Measurements from ENCODE around the gene RASGRF1.

The RASGRF1 gene

DNA sequence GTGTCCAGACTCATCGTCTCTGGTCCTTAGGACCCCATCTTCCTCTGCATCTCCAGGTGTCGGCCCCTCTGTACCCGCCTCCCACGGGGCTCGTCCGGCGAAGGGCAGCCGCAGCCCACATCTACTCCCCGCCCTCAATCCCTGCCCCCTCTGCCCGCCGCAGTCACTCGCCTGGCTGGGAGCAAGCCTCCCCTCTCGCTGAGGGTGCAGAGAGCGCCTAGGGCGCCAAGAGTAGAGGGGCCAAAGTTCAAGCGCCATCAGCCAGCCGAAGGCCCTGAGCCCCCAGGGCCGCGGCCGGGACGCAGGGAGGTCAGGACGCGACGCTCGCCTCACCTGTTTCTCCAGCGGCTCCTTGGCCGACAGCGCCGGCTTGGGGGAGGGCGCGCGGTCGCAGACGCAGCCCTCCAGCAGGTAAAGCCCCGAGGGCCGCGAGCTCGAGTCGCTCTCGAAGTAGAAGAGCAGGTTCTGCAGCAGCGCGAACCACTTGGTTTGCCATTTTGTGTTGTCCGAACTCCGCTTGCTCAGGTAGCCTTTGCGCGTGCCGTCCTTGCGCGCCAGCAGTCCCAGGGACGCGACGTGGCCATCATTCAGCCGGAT lies 592 bp downstream of the RASGRF1 start:
- no peak overlapping the region for H3K4me3 Mint-ChIP-seq
- H3K9me3 Mint-ChIP-seq: no peaks in the 10 kb centered on the region
- no peak overlapping the region for H3K27ac Mint-ChIP-seq
- H3K27me3 Mint-ChIP-seq (ENCODE audit: low read depth): peaks cover 49% of the 10 kb centered on the region
- no peak for DNase-seq (ENCODE audit: low spot score)
- no peaks in the 10 kb centered on the region for H3K36me3 Mint-ChIP-seq (ENCODE audit: low read depth)
- H3K4me1 Mint-ChIP-seq (ENCODE audit: low read depth): no peaks in the 10 kb centered on the region

DNA sequence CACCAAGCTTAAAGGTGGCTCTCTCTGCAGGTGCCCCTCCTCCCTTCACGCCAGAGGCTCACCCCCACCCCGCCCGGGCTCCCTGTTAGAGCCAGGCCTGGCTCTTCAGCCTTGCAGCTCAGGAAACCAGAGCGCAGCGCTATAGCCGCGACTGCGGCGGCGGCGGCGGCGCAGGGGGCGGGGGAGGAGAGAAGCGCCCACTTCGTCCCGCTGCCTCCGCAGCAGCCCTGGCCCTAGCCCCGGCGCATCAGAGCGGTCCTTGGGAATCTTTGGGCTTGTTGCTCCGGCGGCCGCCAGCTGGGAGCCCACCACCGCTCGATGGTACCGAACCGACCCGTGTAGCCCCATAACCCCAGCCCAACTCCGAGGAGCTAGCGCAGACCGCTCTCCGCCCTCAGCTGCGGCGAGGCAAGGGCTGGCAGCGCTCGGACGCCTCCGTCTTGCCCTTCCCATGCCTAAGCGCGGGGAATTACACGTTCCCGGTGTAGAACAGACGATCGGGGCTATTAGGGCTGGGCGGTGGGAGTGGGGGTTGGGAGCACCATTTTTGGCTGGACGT lies 1.2 kb downstream of the RASGRF1 start:
- Mint-ChIP-seq H3K4me1 (ENCODE audit: low read depth) (no peaks in the 10 kb centered on the region), H3K27ac (no peak overlapping the region), H3K4me3 (no peak overlapping the region), H3K9me3 (no peaks in the 10 kb centered on the region), H3K36me3 (ENCODE audit: low read depth) (no peaks in the 10 kb centered on the region), H3K27me3 (ENCODE audit: low read depth) (peaks cover 49% of the 10 kb centered on the region)
- DNase-seq (ENCODE audit: low spot score): no peak

DNA sequence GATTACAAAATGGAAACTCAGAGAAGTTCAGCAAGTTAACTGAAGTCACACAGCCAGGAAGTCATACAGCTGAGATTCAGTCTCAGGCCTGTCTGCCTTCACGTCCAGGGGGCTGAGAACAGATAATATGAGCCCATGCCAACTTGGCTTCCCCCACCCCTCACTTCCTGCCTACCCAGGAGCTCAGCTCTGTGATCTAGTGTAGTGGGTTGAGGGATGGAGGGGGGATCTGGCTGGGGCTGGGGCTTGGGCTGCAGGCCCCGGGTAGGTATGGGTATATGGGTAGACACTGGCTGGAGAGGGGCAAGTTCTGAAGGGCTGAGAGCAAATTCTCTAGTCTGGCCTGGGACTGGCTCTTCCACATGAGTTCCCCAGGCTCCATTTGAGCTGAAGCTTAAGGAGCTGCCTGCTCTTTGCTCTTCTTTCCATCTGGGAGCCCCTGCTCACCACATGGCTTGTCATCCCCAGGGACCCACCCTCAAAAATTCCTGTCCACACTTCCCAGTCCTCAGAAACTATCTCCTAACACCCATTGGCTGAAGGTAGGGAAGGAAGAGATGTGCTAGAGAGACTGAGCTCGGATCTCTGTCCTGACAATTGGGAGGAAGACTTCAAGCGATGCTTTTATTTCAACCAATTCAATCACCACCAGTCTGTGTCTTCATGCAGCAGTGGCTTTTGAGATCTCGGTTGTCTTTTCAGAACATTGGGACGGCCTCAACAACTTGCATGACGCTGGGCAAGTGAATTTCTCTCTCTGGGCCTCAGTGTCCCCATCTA lies 2.0 kb downstream of the RASGRF1 start:
- no peak overlapping the region for H3K4me3 Mint-ChIP-seq
- no peaks in the 10 kb centered on the region for H3K36me3 Mint-ChIP-seq (ENCODE audit: low read depth)
- no peaks in the 10 kb centered on the region for H3K9me3 Mint-ChIP-seq
- no peak for DNase-seq (ENCODE audit: low spot score)
- H3K4me1 Mint-ChIP-seq (ENCODE audit: low read depth): no peaks in the 10 kb centered on the region
- H3K27ac Mint-ChIP-seq: no peak overlapping the region
- peaks cover 49% of the 10 kb centered on the region for H3K27me3 Mint-ChIP-seq (ENCODE audit: low read depth)

DNA sequence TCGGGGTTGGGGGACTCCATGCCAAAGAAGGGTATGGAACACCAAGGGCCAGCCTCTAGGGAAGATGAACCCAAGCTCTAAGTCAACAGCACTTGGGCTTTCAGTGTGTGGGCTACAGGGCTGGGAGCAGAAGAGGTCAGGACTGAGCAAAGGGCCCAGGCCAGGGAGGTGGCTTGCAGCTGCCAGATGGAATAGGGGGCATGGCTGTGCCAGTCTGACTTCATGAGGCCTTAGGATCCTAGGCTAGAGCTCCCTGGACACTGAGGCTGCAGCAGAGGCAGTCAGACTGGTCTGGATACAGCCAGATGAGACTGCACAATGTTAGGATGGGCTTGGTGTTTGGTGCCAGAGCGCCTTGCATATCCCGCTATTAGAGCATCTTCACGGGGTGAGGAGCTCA lies 3.8 kb downstream of the RASGRF1 start:
- no peak for DNase-seq (ENCODE audit: low spot score)
- H3K27ac Mint-ChIP-seq: no peak overlapping the region
- H3K36me3 Mint-ChIP-seq (ENCODE audit: low read depth): no peaks in the 10 kb centered on the region
- H3K27me3 Mint-ChIP-seq (ENCODE audit: low read depth): peaks cover 38% of the 10 kb centered on the region
- no peak overlapping the region for H3K4me3 Mint-ChIP-seq
- no peaks in the 10 kb centered on the region for H3K9me3 Mint-ChIP-seq
- no peaks in the 10 kb centered on the region for H3K4me1 Mint-ChIP-seq (ENCODE audit: low read depth)

DNA sequence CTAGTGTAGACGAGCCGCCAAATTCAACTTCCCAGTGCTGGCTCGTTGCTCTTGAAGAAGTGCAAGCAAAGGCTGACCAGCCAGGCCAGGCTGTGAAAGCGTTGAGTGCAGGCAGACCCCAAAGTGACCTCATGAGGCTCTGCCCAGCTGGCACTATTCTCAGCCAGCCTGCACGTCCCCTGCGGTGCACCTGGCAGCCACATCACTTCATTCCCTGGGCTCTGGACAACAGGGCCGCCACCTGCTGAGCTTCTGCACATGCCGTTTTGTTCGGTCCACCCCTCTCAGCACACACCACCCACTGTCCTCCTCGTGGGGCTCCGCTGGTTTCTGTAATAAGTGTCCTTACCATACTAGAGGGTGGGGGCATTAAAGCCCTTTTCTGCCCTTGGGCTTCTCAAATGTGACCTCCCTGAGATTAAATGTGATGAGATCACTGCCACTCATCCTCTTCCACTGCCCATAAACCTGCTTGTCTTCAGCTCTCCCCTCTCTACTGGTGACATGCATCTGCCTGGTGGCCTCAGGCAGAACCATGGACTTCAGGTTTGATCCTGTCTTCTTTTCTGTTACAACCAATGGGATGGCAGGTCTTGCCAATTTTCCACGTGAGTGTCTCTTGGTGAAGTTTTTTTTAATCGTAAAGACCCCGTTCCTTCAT lies 6.1 kb downstream of the RASGRF1 start:
- peaks cover 22% of the 10 kb centered on the region for H3K27me3 Mint-ChIP-seq (ENCODE audit: low read depth)
- no peak overlapping the region for H3K27ac Mint-ChIP-seq
- no peak overlapping the region for H3K4me3 Mint-ChIP-seq
- H3K9me3 Mint-ChIP-seq: no peaks in the 10 kb centered on the region
- no peak for DNase-seq (ENCODE audit: low spot score)
- H3K4me1 Mint-ChIP-seq (ENCODE audit: low read depth): no peaks in the 10 kb centered on the region
- H3K36me3 Mint-ChIP-seq (ENCODE audit: low read depth): no peaks in the 10 kb centered on the region

DNA sequence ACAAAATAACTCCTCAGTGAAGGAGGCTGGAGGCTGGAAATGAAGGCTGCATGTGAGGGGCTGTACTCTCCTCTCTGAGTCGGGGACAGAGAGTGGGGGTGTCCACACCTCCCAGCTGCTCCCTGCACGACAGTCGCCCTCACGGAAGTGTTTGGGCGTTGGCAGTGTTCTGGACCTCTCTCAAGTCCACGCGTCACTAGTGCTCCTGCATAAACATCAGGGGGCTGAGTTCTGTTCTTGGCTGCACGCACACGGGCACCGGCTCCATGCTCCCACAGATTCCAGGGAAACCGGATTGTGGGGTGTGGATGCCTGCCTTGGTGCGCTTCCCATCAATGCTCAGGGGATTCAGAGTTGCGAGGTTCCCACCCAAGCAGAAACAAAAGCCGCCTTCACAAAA lies 7.4 kb downstream of the RASGRF1 start:
- DNase-seq (ENCODE audit: low spot score): no peak
- Mint-ChIP-seq H3K4me3 (no peak overlapping the region), H3K36me3 (ENCODE audit: low read depth) (no peaks in the 10 kb centered on the region), H3K27ac (no peak overlapping the region), H3K9me3 (no peaks in the 10 kb centered on the region), H3K27me3 (ENCODE audit: low read depth) (peaks cover 11% of the 10 kb centered on the region), H3K4me1 (ENCODE audit: low read depth) (no peaks in the 10 kb centered on the region)

DNA sequence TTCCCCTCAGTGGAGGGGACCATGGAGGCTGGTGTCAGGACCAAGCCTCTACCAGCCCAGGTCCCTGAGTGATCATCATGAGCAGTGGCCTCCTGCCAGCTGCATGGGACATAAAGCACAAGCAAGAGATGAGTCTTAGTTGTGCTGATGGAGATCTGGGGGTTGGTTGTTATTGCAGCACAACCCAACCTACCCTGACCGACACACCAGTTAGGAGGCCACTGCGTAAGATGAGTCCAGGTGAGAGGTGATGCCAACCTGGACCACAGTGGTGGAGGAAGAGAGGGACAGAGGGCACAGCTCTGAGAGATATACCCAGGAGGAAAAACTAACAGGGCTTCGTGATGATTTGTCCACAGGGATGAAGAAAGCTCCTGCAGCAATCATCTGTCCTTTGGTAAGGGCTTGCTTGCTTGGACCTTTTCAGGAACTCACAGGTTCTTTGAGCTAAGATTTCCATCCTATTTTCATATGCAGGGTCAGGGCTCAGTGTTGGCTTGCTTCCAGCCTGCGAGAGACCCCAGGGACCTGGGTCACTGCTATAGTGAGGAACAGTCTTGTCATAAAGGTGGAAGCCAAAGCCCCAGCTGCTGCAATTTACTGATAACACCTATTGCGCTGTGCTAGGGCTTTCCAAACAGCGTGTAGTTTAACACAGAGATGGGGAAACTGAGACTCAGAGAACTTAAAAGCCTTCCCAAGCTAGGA lies 8.1 kb downstream of the RASGRF1 start:
- Mint-ChIP-seq H3K4me3 (no peak overlapping the region), H3K36me3 (ENCODE audit: low read depth) (no peaks in the 10 kb centered on the region), H3K4me1 (ENCODE audit: low read depth) (no peaks in the 10 kb centered on the region), H3K27me3 (ENCODE audit: low read depth) (peaks cover 6% of the 10 kb centered on the region), H3K27ac (no peak overlapping the region), H3K9me3 (no peaks in the 10 kb centered on the region)
- no peak for DNase-seq (ENCODE audit: low spot score)

DNA sequence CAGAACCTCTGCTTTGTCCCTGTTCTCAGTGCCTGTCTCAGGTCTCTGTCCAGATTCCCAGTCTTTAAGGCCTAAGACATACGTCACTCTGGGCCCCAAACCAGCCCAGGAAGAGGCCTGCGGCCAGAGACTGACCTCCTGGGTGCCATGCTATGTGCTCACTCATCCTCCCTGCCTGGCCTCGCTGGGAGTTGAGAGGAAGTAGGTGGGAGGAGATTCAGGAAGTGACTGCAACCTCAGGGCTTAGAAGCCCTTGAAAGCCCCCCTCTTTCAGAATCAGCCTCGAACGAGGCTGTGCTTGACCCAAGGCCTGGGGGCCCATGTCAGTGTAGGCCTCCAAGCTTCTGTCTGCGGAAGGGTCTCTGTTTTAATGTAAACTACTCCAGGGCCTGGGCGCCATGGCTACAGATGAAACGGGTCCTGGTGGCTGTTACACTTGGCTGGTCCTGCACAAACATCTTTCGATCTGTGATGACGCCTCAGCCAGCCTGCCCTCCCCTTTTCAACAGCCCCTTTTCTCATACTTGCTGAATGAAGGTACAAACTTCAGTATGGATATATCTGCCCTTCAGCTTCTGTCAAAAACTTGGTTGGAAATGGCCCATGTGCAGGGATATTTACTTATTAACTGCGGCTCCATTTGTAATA lies 11.7 kb downstream of the RASGRF1 start:
- Mint-ChIP-seq H3K4me3 (no peak overlapping the region), H3K27me3 (ENCODE audit: low read depth) (peaks cover 2% of the 10 kb centered on the region), H3K9me3 (no peaks in the 10 kb centered on the region), H3K4me1 (ENCODE audit: low read depth) (no peaks in the 10 kb centered on the region), H3K36me3 (ENCODE audit: low read depth) (no peaks in the 10 kb centered on the region), H3K27ac (no peak overlapping the region)
- DNase-seq (ENCODE audit: low spot score): no peak

DNA sequence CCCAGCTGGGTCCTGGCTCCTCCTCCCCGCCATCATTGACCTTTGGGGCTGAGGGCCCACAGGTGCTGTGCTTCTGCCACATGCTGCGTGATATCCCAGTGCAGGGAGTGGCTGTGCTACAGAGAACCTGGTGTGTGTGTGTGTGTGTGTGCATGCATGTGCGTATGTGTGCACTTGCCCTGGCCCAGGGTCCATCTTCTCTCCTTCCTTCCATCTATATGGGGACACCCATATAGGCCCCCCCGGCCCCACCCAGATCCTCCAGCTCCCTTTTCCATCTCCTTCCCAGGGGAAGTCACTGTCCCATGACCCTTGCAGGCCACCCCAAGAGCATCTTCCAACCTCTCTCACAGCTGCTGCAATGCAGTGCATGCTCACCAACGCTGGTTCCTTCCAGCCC lies 12.6 kb downstream of the RASGRF1 start:
- no peak for DNase-seq (ENCODE audit: low spot score)
- no peaks in the 10 kb centered on the region for H3K36me3 Mint-ChIP-seq (ENCODE audit: low read depth)
- no peak overlapping the region for H3K27ac Mint-ChIP-seq
- no peaks in the 10 kb centered on the region for H3K27me3 Mint-ChIP-seq (ENCODE audit: low read depth)
- H3K4me3 Mint-ChIP-seq: no peak overlapping the region
- no peaks in the 10 kb centered on the region for H3K9me3 Mint-ChIP-seq
- H3K4me1 Mint-ChIP-seq (ENCODE audit: low read depth): no peaks in the 10 kb centered on the region

DNA sequence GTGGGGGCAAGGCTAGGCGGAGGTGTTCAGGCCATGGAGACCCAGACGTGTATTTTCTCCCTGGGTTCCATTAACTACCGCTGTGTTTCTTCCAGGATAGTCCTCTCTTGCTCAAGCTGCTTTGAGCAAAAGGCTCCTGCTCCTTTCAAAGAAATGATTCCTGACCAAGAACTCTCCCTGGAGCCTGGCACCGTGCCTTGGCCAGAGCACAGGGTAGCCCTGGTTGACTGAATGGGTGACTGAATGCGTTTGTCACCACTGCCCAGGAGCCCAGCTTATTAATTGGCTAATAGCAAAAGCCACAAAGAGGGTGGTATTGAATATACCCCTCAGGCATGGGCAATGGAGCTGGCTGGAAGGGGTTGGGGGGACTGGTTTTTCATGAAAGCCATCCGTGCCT lies 13.9 kb downstream of the RASGRF1 start:
- no peaks in the 10 kb centered on the region for H3K27me3 Mint-ChIP-seq (ENCODE audit: low read depth)
- H3K36me3 Mint-ChIP-seq (ENCODE audit: low read depth): no peaks in the 10 kb centered on the region
- no peak overlapping the region for H3K4me3 Mint-ChIP-seq

DNA sequence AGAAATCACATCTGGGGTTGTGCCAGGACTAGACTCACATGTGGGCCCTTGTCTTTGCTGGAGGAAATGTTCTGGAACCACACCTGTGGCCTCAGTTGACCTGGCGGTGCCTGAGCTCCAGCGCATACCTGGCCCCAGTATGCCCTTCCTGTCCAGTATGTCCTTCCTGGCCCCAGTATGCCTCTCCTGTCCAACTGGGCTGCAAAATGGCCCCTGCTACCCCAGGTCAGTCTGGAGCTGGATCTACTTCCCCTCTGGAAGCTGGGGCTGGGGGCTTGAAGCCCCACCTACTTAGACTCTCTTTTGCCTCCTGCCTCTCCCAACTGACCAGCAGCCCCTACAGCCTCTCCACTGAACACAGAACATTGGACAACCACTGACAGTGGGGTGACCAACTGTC lies 15.3 kb downstream of the RASGRF1 start:
- H3K9me3 Mint-ChIP-seq: no peaks in the 10 kb centered on the region
- H3K27ac Mint-ChIP-seq: no peak overlapping the region

More for the DNA sequence above, 13.9 kb downstream of the RASGRF1 start:
- Mint-ChIP-seq H3K27ac (no peak overlapping the region), H3K4me1 (ENCODE audit: low read depth) (no peaks in the 10 kb centered on the region), H3K9me3 (no peaks in the 10 kb centered on the region)
- DNase-seq (ENCODE audit: low spot score): no peak

DNA sequence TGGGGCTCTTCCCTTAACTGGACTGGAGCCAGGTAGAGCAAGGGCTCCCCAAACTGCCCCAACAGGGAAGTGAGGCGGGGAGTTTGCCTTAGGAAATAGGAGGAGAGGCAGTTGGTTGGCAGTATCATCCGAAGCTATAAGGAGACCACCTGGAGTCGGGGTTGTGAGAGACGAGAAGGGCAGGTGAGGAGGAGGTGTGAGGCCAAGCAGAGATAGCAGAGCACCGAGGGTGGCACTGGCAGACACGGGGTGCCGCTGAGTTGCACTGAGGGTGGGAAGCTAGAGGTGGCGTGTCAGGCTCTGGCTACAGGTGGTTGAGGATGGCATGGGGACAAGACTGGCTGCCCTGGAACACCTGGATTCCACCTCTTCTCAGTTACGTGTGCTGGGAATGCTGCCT lies 17.2 kb downstream of the RASGRF1 start:
- no peak overlapping the region for H3K4me3 Mint-ChIP-seq
- DNase-seq (ENCODE audit: low spot score): no peak

More for the DNA sequence above, 15.3 kb downstream of the RASGRF1 start:
- H3K4me3 Mint-ChIP-seq: no peak overlapping the region
- H3K4me1 Mint-ChIP-seq (ENCODE audit: low read depth): no peaks in the 10 kb centered on the region
- no peak for DNase-seq (ENCODE audit: low spot score)
- no peaks in the 10 kb centered on the region for H3K36me3 Mint-ChIP-seq (ENCODE audit: low read depth)
- no peaks in the 10 kb centered on the region for H3K27me3 Mint-ChIP-seq (ENCODE audit: low read depth)

DNA sequence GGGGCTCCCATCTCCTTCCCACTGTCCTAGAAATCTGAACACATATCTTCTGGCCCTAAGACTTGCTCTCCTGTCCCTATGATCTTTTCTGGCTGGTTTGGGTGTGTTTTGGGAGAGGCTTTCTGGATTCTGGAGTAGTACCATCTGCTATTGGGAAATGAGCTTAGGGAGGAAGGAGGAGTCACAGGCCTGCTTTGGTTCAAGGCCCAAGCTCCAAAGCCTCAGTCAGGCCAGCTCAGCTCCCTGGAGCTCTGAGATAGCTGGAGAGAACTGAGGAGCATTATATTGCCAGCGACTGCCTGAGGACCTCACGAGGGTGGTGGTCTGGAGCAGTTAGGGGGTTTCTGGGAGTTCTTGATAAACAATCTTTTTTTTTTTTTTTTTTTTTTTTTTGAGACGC lies 18.7 kb downstream of the RASGRF1 start:
- no peak for DNase-seq (ENCODE audit: low spot score)
- no peak overlapping the region for H3K4me3 Mint-ChIP-seq
- H3K9me3 Mint-ChIP-seq: no peaks in the 10 kb centered on the region
- H3K27ac Mint-ChIP-seq: no peak overlapping the region
- H3K36me3 Mint-ChIP-seq (ENCODE audit: low read depth): no peaks in the 10 kb centered on the region
- no peaks in the 10 kb centered on the region for H3K4me1 Mint-ChIP-seq (ENCODE audit: low read depth)
- no peaks in the 10 kb centered on the region for H3K27me3 Mint-ChIP-seq (ENCODE audit: low read depth)

More for the DNA sequence above, 17.2 kb downstream of the RASGRF1 start:
- no peak overlapping the region for H3K27ac Mint-ChIP-seq
- no peaks in the 10 kb centered on the region for H3K4me1 Mint-ChIP-seq (ENCODE audit: low read depth)
- H3K27me3 Mint-ChIP-seq (ENCODE audit: low read depth): no peaks in the 10 kb centered on the region
- H3K9me3 Mint-ChIP-seq: no peaks in the 10 kb centered on the region
- no peaks in the 10 kb centered on the region for H3K36me3 Mint-ChIP-seq (ENCODE audit: low read depth)
